ENCODE results near the gene HYAL3. TPM values are rescaled to one million over a fixed set of nuclear protein-coding genes. Genes with fewer than 3 reads are reported as not detected.

HYAL3 gene
- total and polyA plus RNA-seq, 2 of the 13 experiments (the other 11 are each of a cell fraction or from before 2014, with no cell fraction given) = 5.5 to 10.4 TPM

- TF ChIP-seq ZXDC (CRISPR knock-in tag; IDR thresholded peaks at IDR 0.05) = no peak
- TF ChIP-seq EEA1 (CRISPR knock-in tag; IDR thresholded peaks at IDR 0.05; ENCODE audit: borderline replicate concordance) = peak; percentile 91
- TF ChIP-seq ZNF672 (CRISPR knock-in tag; IDR thresholded peaks at IDR 0.05) = no peak
- no peak for TF ChIP-seq ZKSCAN5 (CRISPR knock-in tag; IDR thresholded peaks at IDR 0.05)
- TF ChIP-seq ZNF780A (CRISPR knock-in tag; IDR thresholded peaks at IDR 0.05) = peak; percentile 65; the same call in 1 of the 2 replicates
- 0 out of 2 replicates have a peak, but pooled peaks have one; percentile 48 for TF ChIP-seq MTF1 (CRISPR knock-in tag; IDR thresholded peaks at IDR 0.05)
- no peak for TF ChIP-seq SYNCRIP (IDR thresholded peaks at IDR 0.05; ENCODE audit: insufficient read depth, low read depth, low read length)
- TF ChIP-seq MTA1 (CRISPR knock-in tag; IDR thresholded peaks at IDR 0.05; ENCODE audit: borderline replicate concordance) = peak; percentile 45; the same call in 1 of the 2 replicates
- no peak for TF ChIP-seq TMF1 (CRISPR knock-in tag; IDR thresholded peaks at IDR 0.05; ENCODE audit: low read depth)
- TF ChIP-seq DRAP1 (CRISPR knock-in tag; IDR thresholded peaks at IDR 0.05) = peak; percentile 46
- peak; percentile 94 for TF ChIP-seq ETV5 (CRISPR knock-in tag; IDR thresholded peaks at IDR 0.05; ENCODE audit: borderline replicate concordance)
- TF ChIP-seq SMYD3 (CRISPR knock-in tag; IDR thresholded peaks at IDR 0.05) = no peak
- peak; percentile 80 for TF ChIP-seq KDM2A (CRISPR knock-in tag; IDR thresholded peaks at IDR 0.05; ENCODE audit: borderline replicate concordance, low read depth)
- TF ChIP-seq PRDM15 (CRISPR knock-in tag; IDR thresholded peaks at IDR 0.05) = peak; percentile 41; the same call in 1 of the 2 replicates
- peak; percentile 74 for TF ChIP-seq ATF7-NPFF (CRISPR knock-in tag; IDR thresholded peaks at IDR 0.05; ENCODE audit: low read depth)
- TF ChIP-seq ZNF674 (CRISPR knock-in tag; IDR thresholded peaks at IDR 0.05; ENCODE audit: low read depth) = no peak
- no peak for TF ChIP-seq NCOA1 (CRISPR knock-in tag; IDR thresholded peaks at IDR 0.05)
- TF ChIP-seq NR3C1 (CRISPR knock-in tag; IDR thresholded peaks at IDR 0.05) = no peak
- TF ChIP-seq HDAC6 (IDR thresholded peaks at IDR 0.05; ENCODE audit: low read depth, low read length) = no peak
- TF ChIP-seq ZBTB46 (CRISPR knock-in tag; IDR thresholded peaks at IDR 0.05; ENCODE audit: borderline replicate concordance) = no peak
Observed at GRCh38 chr3:50260027-50260941, 38.9 kb downstream of the HYAL3 start (continued).
